ENCODE results near the gene XYLT2. TPM values are rescaled to one million over a fixed set of nuclear protein-coding genes. Genes with fewer than 3 reads are reported as not detected.

The XYLT2 gene
- total RNA-seq, 2 experiments from 2014 or later, result 22.5 to 25.5 TPM

- H3K4me2 ChIP-seq (ENCODE audit: low read length), result no peak overlapping the region
- CTCF ChIA-PET (ENCODE audit: unreplicated experiment), result no interaction called here
- H2AFZ ChIP-seq (ENCODE audit: low read length), result no peak overlapping the region
- H3K36me3 ChIP-seq (ENCODE audit: insufficient read depth, low read length), result peaks cover 53% of the 10 kb centered on the region
- POLR2A ChIA-PET, result interaction anchor here (0.6 kb wide), 1 partner anchor 766 kb away, joined by 3 read pairs; the partner anchor contains the start of gene SPAG9
- H3K4me3 ChIP-seq (ENCODE audit: low read depth, low read length, poor library complexity, severe bottlenecking), result no peak overlapping the region
- H4K20me1 ChIP-seq (ENCODE audit: insufficient read depth, low read length), result no peaks in the 10 kb centered on the region
- no peak for TF ChIP-seq CTCF (conservative IDR thresholded peaks at IDR 0.05; ENCODE audit: low read length)
- TF ChIP-seq EZH2phosphoT487 (IDR thresholded peaks at IDR 0.05; ENCODE audit: borderline replicate concordance, low read depth, low read length), result no peak
- intact Hi-C loops (cut with micrococcal nuclease; ENCODE audit: unreplicated experiment), result no loop called here
- DNase-seq (ENCODE audit: low spot score), result no peak
- no peaks in the 10 kb centered on the region for H3K79me2 ChIP-seq (ENCODE audit: insufficient read depth, low read depth, low read length)
- BruUV-seq (replicated peaks), result no TSS peak
- H3K4me1 ChIP-seq (ENCODE audit: insufficient read depth, low read length, poor library complexity, severe bottlenecking), result no peaks in the 10 kb centered on the region
- no peaks in the 10 kb centered on the region for H3K9me3 ChIP-seq (ENCODE audit: low read length)
- no peaks in the 10 kb centered on the region for H3K9me2 ChIP-seq (ENCODE audit: insufficient read depth, low read length)
- H3K27ac ChIP-seq (ENCODE audit: low read depth, low read length, poor library complexity, severe bottlenecking), result no peak overlapping the region
Measured at GRCh38 chr17:50354776-50355175, 8.8 kb downstream of the XYLT2 start.

GRCh38 chr17:50355336-50355700 lies 9.4 kb downstream of the XYLT2 start:
- H3K4me2 ChIP-seq (ENCODE audit: low read length), result no peak overlapping the region
- intact Hi-C loops (cut with micrococcal nuclease; ENCODE audit: unreplicated experiment), result no loop called here
- ChIA-PET CTCF (ENCODE audit: unreplicated experiment) (no interaction called here), POLR2A (no interaction called here)
- no peaks in the 10 kb centered on the region for H3K9me3 ChIP-seq (ENCODE audit: low read length)
- no peaks in the 10 kb centered on the region for H3K79me2 ChIP-seq (ENCODE audit: insufficient read depth, low read depth, low read length)
- no peak overlapping the region for H2AFZ ChIP-seq (ENCODE audit: low read length)
- DNase-seq (ENCODE audit: low spot score), result no peak
- no peak overlapping the region for H3K4me3 ChIP-seq (ENCODE audit: low read depth, low read length, poor library complexity, severe bottlenecking)
- H3K27ac ChIP-seq (ENCODE audit: low read depth, low read length, poor library complexity, severe bottlenecking), result no peak overlapping the region
- TF ChIP-seq CTCF (conservative IDR thresholded peaks at IDR 0.05; ENCODE audit: low read length) (no peak), EZH2phosphoT487 (IDR thresholded peaks at IDR 0.05; ENCODE audit: borderline replicate concordance, low read depth, low read length) (no peak)
- BruUV-seq (replicated peaks), result no TSS peak
- H3K4me1 ChIP-seq (ENCODE audit: insufficient read depth, low read length, poor library complexity, severe bottlenecking), result no peaks in the 10 kb centered on the region
- H3K36me3 ChIP-seq (ENCODE audit: insufficient read depth, low read length), result peaks cover 53% of the 10 kb centered on the region
- no peaks in the 10 kb centered on the region for H3K9me2 ChIP-seq (ENCODE audit: insufficient read depth, low read length)
- no peaks in the 10 kb centered on the region for H4K20me1 ChIP-seq (ENCODE audit: insufficient read depth, low read length)

GRCh38 chr17:50355701-50356341 lies 9.9 kb downstream of the XYLT2 start:
- no peak for TF ChIP-seq EZH2phosphoT487 (IDR thresholded peaks at IDR 0.05; ENCODE audit: borderline replicate concordance, low read depth, low read length)
- no peak for TF ChIP-seq CTCF (conservative IDR thresholded peaks at IDR 0.05; ENCODE audit: low read length)
- Histone ChIP-seq H3K9me3 (ENCODE audit: low read length) (no peaks in the 10 kb centered on the region), H4K20me1 (ENCODE audit: insufficient read depth, low read length) (no peaks in the 10 kb centered on the region), H3K4me2 (ENCODE audit: low read length) (no peak overlapping the region), H3K79me2 (ENCODE audit: insufficient read depth, low read depth, low read length) (no peaks in the 10 kb centered on the region), H3K27ac (ENCODE audit: low read depth, low read length, poor library complexity, severe bottlenecking) (no peak overlapping the region), H2AFZ (ENCODE audit: low read length) (no peak overlapping the region), H3K9me2 (ENCODE audit: insufficient read depth, low read length) (no peaks in the 10 kb centered on the region), H3K4me1 (ENCODE audit: insufficient read depth, low read length, poor library complexity, severe bottlenecking) (no peaks in the 10 kb centered on the region), H3K4me3 (ENCODE audit: low read depth, low read length, poor library complexity, severe bottlenecking) (no peak overlapping the region), H3K36me3 (ENCODE audit: insufficient read depth, low read length) (peaks cover 53% of the 10 kb centered on the region)
- intact Hi-C loops (cut with micrococcal nuclease; ENCODE audit: unreplicated experiment), result no loop called here
- BruUV-seq (replicated peaks), result no TSS peak
- ChIA-PET POLR2A (no interaction called here), CTCF (ENCODE audit: unreplicated experiment) (no interaction called here)
- no peak for DNase-seq (ENCODE audit: low spot score)

Measured in OCI-LY7 (cell line).